Bronchial epithelial cell (primary cell): Measurements from ENCODE around the gene NEURL1B. TPM values are rescaled to one million over a fixed set of nuclear protein-coding genes. Genes with fewer than 3 reads are reported as not detected.

Source experiments
- DNase-seq: peaks from one replicate; pipeline ENCODE4 v3.0.0-alpha.2; 2010; ENCODE audit warnings: low read depth
- FAIRE-seq: peaks from 2 replicates; lab custom pipeline; 2011; peaks lifted over from hg19 to GRCh38; lab: Jason Lieb, UNC
- H3K27me3 ChIP-seq: 2 replicates; pipeline ENCODE4 v1.5.1; 2011; ENCODE audit warnings: low read length; ENCODE audit not compliant: control insufficient read depth, insufficient read depth
- H3K36me3 ChIP-seq: 2 replicates; pipeline ENCODE4 v1.5.1; 2011; ENCODE audit warnings: low read length; ENCODE audit not compliant: control insufficient read depth, insufficient read depth
- H3K4me3 ChIP-seq: 2 replicates; pipeline ENCODE4 v1.5.1; 2011; ENCODE audit warnings: mild to moderate bottlenecking, low read depth, low read length, control low read depth
- total RNA-seq: library from RNA; depleted of rRNA; stranded (reverse); fragments of >200 nt; gene quantifications from 2 replicates; pipeline ENCODE4 v1.2.1, GENCODE V29; 2014
- TF ChIP-seq, protein P1 (sequence below): IDR thresholded peaks from 2 replicates; pipeline ENCODE4 v1.5.1; 2011; ENCODE audit warnings: mild to moderate bottlenecking, moderate library complexity, low read length, control low read depth, inconsistent platforms; ENCODE audit not compliant: insufficient read depth, severe bottlenecking

The NEURL1B gene
- total RNA-seq, 1 donor from 2014 or later = 4.7 TPM

- FAIRE-seq = no peak
- no peaks in the 10 kb centered on the region for H3K36me3 ChIP-seq
- H3K27me3 ChIP-seq = no peaks in the 10 kb centered on the region
- TF ChIP-seq, protein P1, sequence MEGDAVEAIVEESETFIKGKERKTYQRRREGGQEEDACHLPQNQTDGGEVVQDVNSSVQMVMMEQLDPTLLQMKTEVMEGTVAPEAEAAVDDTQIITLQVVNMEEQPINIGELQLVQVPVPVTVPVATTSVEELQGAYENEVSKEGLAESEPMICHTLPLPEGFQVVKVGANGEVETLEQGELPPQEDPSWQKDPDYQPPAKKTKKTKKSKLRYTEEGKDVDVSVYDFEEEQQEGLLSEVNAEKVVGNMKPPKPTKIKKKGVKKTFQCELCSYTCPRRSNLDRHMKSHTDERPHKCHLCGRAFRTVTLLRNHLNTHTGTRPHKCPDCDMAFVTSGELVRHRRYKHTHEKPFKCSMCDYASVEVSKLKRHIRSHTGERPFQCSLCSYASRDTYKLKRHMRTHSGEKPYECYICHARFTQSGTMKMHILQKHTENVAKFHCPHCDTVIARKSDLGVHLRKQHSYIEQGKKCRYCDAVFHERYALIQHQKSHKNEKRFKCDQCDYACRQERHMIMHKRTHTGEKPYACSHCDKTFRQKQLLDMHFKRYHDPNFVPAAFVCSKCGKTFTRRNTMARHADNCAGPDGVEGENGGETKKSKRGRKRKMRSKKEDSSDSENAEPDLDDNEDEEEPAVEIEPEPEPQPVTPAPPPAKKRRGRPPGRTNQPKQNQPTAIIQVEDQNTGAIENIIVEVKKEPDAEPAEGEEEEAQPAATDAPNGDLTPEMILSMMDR = no peak
- H3K4me3 ChIP-seq = no peak overlapping the region
- no peak for DNase-seq
Observed at GRCh38 chr5:172616136-172616535, 24.9 kb upstream of the NEURL1B start.

DNA sequence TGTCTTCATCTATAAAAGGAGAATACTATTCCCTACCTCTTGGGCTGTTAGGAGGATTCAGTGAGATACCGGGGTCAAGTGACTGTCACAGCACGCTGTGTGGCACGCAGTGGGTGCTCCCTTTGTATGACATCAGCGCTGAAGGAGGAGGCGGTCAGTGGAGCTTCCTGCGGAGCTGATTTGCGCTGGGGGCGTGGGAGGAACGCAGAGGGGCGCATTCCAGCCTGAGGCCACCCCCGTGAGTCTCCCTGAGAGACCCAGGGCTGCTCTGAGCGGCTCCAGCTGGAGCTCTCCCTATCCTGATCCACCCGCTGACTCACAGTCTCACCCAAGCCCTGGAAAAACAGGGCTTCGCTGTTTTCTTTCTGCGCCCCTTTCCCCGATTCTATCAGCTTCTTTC lies 24.3 kb upstream of the NEURL1B start:
- Histone ChIP-seq H3K36me3 (no peaks in the 10 kb centered on the region), H3K27me3 (no peaks in the 10 kb centered on the region), H3K4me3 (no peak overlapping the region)
- TF ChIP-seq, protein P1 = no peak
- FAIRE-seq (no peak), DNase-seq (no peak)

- TF ChIP-seq, protein P1 = no peak
- H3K27me3 ChIP-seq = no peaks in the 10 kb centered on the region
- FAIRE-seq (no peak), DNase-seq (no peak)
- H3K36me3 ChIP-seq = no peaks in the 10 kb centered on the region
- no peak overlapping the region for H3K4me3 ChIP-seq
Observed at GRCh38 chr5:172617817-172618216, 23.2 kb upstream of the NEURL1B start.

DNA sequence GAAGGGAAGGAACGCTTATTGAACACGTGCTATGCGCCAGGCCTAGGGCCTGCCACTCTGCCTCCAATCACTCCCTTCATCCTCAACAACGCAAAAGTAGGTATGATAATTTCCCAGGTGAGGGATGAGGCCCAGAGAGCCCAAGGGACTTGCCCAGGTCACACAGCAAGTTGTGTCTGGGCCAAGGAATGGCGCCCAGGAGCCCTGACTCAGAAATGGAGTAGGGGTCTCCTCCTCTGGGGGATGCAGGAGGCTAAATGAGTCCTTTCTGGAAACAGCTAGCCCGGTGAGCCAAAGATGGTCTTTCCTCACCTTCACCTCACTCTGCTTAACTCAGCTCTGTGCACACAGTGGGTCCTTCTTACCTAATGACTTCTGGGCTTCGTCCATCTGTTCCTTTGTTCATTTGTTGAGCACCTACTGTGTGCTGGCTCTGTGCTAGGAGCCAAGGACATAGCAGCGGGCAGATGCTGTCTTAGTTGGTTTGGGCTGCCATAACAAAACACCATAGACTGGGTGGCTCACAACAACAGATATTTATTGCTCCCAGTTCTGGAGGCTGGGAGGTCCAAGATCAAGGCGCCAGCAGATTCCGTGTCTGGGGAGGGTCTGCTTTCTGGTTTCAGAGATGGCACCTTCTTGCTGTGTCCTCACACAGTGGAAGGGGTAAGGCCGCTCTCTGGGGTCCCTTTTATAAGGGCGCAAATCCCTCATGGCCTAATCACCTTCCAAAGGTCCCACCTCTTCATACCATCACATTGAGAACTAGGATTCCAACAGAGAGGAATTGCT lies 22.3 kb upstream of the NEURL1B start:
- no peak overlapping the region for H3K4me3 ChIP-seq
- TF ChIP-seq, protein P1 = no peak
- H3K27me3 ChIP-seq = no peaks in the 10 kb centered on the region
- FAIRE-seq (no peak), DNase-seq (no peak)
- H3K36me3 ChIP-seq = no peaks in the 10 kb centered on the region

GRCh38 chr5:172620506-172620905 lies 20.6 kb upstream of the NEURL1B start:
- DNase-seq = no peak
- FAIRE-seq = no peak
- Histone ChIP-seq H3K36me3 (no peaks in the 10 kb centered on the region), H3K27me3 (no peaks in the 10 kb centered on the region), H3K4me3 (no peak overlapping the region)
- TF ChIP-seq, protein P1 = no peak
